Chondrocyte (in vitro differentiated cells): ENCODE results near the gene SKOR1. TPM values are rescaled to one million over a fixed set of nuclear protein-coding genes. Genes with fewer than 3 reads are reported as not detected.

Experiments
- DNase-seq: peaks from one replicate; pipeline ENCODE4 v3.0.0; 2021; ENCODE audit warnings: mixed read lengths, low spot score
- H3K27ac Mint-ChIP-seq: one replicate; pipeline ENCODE4 v1.8.0; 2021; ENCODE audit warnings: mild to moderate bottlenecking, moderate library complexity, mixed read lengths; ENCODE audit not compliant: unreplicated experiment
- H3K27me3 Mint-ChIP-seq: 2 replicates; pipeline ENCODE4 v1.8.0; 2021; ENCODE audit warnings: low read depth, mixed read lengths
- H3K36me3 Mint-ChIP-seq: 2 replicates; pipeline ENCODE4 v1.8.0; 2021; ENCODE audit warnings: low read depth, mixed read lengths
- H3K4me1 Mint-ChIP-seq: 2 replicates; pipeline ENCODE4 v1.8.0; 2021; ENCODE audit warnings: low read depth, mild to moderate bottlenecking, mixed read lengths
- H3K4me3 Mint-ChIP-seq: one replicate; pipeline ENCODE4 v1.8.0; 2021; ENCODE audit warnings: mild to moderate bottlenecking, moderate library complexity, mixed read lengths; ENCODE audit not compliant: unreplicated experiment
- H3K9me3 Mint-ChIP-seq: 2 replicates; pipeline ENCODE4 v1.8.0; 2021; ENCODE audit warnings: low read depth, mixed read lengths
- CTCF ChIP-seq: fragments of 200-600 bp; sonication (generic); IDR thresholded peaks from 2 replicates; pipeline ENCODE4 v1.5.0; 2021; ENCODE audit warnings: antibody characterized with exemption, mild to moderate bottlenecking, moderate library complexity
- total RNA-seq: library from RNA; stranded (reverse); gene quantifications from 3 replicates; pipeline ENCODE4 v1.2.1, GENCODE V29; 2021

SKOR1 gene
- total RNA-seq, 1 donor from 2014 or later, result 0.22 TPM

GRCh38 chr15:67879440-67880129 lies 54.3 kb downstream of the SKOR1 start:
- Mint-ChIP-seq H3K4me1 (peaks cover 35% of the 10 kb centered on the region), H3K4me3 (no peak overlapping the region), H3K27ac (no peak overlapping the region)

GRCh38 chr15:67880651-67881182 lies 55.4 kb downstream of the SKOR1 start:
- peaks cover 47% of the 10 kb centered on the region for H3K4me1 Mint-ChIP-seq

More at GRCh38 chr15:67879440-67880129, 54.3 kb downstream of the SKOR1 start:
- Mint-ChIP-seq H3K27me3 (no peaks in the 10 kb centered on the region), H3K9me3 (no peaks in the 10 kb centered on the region), H3K36me3 (no peaks in the 10 kb centered on the region)
- DNase-seq, result no peak
- TF ChIP-seq CTCF, result no peak

GRCh38 chr15:67882487-67883233 lies 57.4 kb downstream of the SKOR1 start:
- Mint-ChIP-seq H3K36me3 (no peaks in the 10 kb centered on the region), H3K4me1 (peaks cover 47% of the 10 kb centered on the region), H3K4me3 (no peak overlapping the region), H3K9me3 (no peaks in the 10 kb centered on the region), H3K27me3 (no peaks in the 10 kb centered on the region), H3K27ac (peak overlapping the region; percentile 60)
- TF ChIP-seq CTCF, result no peak
- no peak for DNase-seq

More at GRCh38 chr15:67880651-67881182, 55.4 kb downstream of the SKOR1 start:
- Mint-ChIP-seq H3K4me3 (no peak overlapping the region), H3K36me3 (no peaks in the 10 kb centered on the region), H3K9me3 (no peaks in the 10 kb centered on the region), H3K27me3 (no peaks in the 10 kb centered on the region), H3K27ac (no peak overlapping the region)
- no peak for DNase-seq
- no peak for TF ChIP-seq CTCF

- no peaks in the 10 kb centered on the region for H3K36me3 Mint-ChIP-seq
- peaks cover 47% of the 10 kb centered on the region for H3K4me1 Mint-ChIP-seq
- no peaks in the 10 kb centered on the region for H3K27me3 Mint-ChIP-seq
- H3K27ac Mint-ChIP-seq, result peak overlapping the region; percentile 60
- H3K9me3 Mint-ChIP-seq, result no peaks in the 10 kb centered on the region
- no peak for DNase-seq
- TF ChIP-seq CTCF, result no peak
- no peak overlapping the region for H3K4me3 Mint-ChIP-seq
Measured at GRCh38 chr15:67883234-67883773, 58.0 kb downstream of the SKOR1 start.

GRCh38 chr15:67884009-67884408 lies 58.7 kb downstream of the SKOR1 start:
- Mint-ChIP-seq H3K9me3 (no peaks in the 10 kb centered on the region), H3K4me1 (peaks cover 47% of the 10 kb centered on the region), H3K27me3 (no peaks in the 10 kb centered on the region), H3K27ac (peak overlapping the region; percentile 81), H3K36me3 (no peaks in the 10 kb centered on the region), H3K4me3 (peak overlapping the region; percentile 63)
- DNase-seq, result no peak
- no peak for TF ChIP-seq CTCF
